Activated naive CD8-positive, alpha-beta T cell treated with anti-CD3 and anti-CD28 coated beads, Interleukin-2, amount 10 ng/mL, durations not matched to agents 7 days and 5 days (primary cell): ENCODE results near the gene TFRC. TPM values are rescaled to one million over a fixed set of nuclear protein-coding genes. Genes with fewer than 3 reads are reported as not detected.
A peak's percentile ranks its signal among the peaks of the same experiment; 100 is the strongest.
"Not testable (repeated sequence)": the region's sequence is repeated elsewhere in the genome, so short reads cannot be mapped to it uniquely, and the experiment has no call there.

Experiments used
- ATAC-seq: fragments of 150-1000 bp; cut with Tn5 transposase; one replicate; pipeline ENCODE4 v1.10.0; 2021; ENCODE audit warnings: low read depth, moderate library complexity
- POLR2A ChIA-PET: fragments of 350-600 bp; sonication (Branson Sonifier 250); formaldehyde crosslinking; loops from one replicate; lab custom pipeline; 2021; ENCODE audit warnings: antibody characterized with exemption; lab: Charles Lee
- DNase-seq: peaks from one replicate; pipeline ENCODE4 v3.0.0; 2021
- H3K27ac Mint-ChIP-seq: one replicate; pipeline ENCODE4 v1.8.0; 2022; ENCODE audit warnings: mild to moderate bottlenecking, mixed read lengths
- H3K27me3 Mint-ChIP-seq: one replicate; pipeline ENCODE4 v1.8.0; 2022; ENCODE audit warnings: mild to moderate bottlenecking, moderate library complexity, mixed read lengths
- H3K36me3 Mint-ChIP-seq: one replicate; pipeline ENCODE4 v1.8.0; 2021; ENCODE audit warnings: mild to moderate bottlenecking, mixed read lengths
- H3K4me1 Mint-ChIP-seq: one replicate; pipeline ENCODE4 v1.8.0; 2021; ENCODE audit warnings: mixed read lengths
- H3K4me3 Mint-ChIP-seq: one replicate; pipeline ENCODE4 v1.8.0; 2022; ENCODE audit warnings: mild to moderate bottlenecking, moderate library complexity, mixed read lengths
- H3K9me3 Mint-ChIP-seq: one replicate; pipeline ENCODE4 v1.8.0; 2021; ENCODE audit warnings: mixed read lengths
- total RNA-seq, 2 experiments: library from RNA; stranded (reverse); gene quantifications; one replicate each; pipeline ENCODE4 v1.2.3, GENCODE V29; 2021

Gene TFRC
- total RNA-seq, 2 experiments from 2014 or later: 168 to 171 TPM

DNA sequence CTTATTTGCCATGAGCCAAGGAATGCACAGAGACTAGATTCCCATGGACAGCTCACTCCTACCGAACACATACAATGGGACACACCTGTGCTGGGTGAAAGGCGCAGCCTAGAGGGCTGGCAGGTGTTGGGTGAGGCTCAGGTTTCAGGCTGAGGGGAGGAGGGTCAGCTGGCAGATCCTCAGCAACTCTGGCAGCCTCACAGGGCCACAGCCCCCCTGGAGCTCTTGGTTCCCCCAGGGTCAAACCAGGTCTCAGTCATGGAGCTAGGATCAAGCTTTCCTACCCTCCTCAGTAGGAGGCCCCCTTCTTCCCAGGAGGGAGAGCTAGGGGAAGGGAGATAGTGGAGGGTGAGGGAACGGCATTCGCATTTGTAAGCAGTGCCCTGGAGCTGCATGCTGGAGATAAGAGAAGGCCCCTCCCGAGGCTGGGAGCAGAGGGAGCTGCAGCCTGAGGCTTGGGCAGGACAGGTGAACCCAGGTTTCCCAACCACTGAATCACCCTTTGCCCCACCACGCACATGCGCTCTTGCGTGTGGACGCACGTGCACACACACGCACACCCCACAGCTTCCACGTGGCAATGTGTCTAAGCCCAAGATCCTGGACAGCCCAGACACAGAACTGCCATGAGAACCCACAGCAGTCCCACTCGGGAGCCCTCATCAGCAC is 26.3 kb upstream of the TFRC start:
- Mint-ChIP-seq H3K27ac (no peak overlapping the region), H3K9me3 (no peaks in the 10 kb centered on the region), H3K4me3 (no peak overlapping the region), H3K36me3 (peaks cover 1% of the 10 kb centered on the region), H3K27me3 (peaks cover 3% of the 10 kb centered on the region), H3K4me1 (peaks cover 11% of the 10 kb centered on the region)
- ATAC-seq: no peak
- no peak for DNase-seq
- POLR2A ChIA-PET: interaction anchor here (1.1 kb wide), 1 partner anchor 14 kb away, joined by 3 read pairs; no protein-coding TSS in a partner anchor

DNA sequence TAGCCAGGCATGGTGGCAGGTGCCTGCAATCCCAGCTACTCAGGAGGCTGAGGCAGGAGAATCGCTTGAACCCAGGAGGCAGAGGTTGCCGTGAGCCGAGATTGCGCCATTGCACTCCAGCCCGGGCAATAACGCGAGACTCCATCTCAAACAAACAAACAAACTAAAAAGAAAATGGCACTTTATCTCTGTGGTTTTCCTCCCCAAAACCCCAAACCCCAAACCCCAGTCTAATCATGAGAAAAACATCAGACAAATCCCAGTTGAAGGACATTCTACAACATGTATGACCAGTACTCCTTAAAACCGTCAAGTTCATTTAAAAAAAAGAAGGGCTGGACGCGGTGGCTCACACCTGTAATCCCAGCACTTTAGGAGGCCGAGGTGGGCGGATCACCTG is 22.8 kb upstream of the TFRC start:
- not testable (repeated sequence) for H3K36me3 Mint-ChIP-seq, DNase-seq, H3K4me3 Mint-ChIP-seq, H3K27ac Mint-ChIP-seq, H3K27me3 Mint-ChIP-seq, H3K4me1 Mint-ChIP-seq, H3K9me3 Mint-ChIP-seq, ATAC-seq
- POLR2A ChIA-PET: interaction anchor here (0.7 kb wide), 1 partner anchor 18 kb away, joined by 3 read pairs; no protein-coding TSS in a partner anchor

DNA sequence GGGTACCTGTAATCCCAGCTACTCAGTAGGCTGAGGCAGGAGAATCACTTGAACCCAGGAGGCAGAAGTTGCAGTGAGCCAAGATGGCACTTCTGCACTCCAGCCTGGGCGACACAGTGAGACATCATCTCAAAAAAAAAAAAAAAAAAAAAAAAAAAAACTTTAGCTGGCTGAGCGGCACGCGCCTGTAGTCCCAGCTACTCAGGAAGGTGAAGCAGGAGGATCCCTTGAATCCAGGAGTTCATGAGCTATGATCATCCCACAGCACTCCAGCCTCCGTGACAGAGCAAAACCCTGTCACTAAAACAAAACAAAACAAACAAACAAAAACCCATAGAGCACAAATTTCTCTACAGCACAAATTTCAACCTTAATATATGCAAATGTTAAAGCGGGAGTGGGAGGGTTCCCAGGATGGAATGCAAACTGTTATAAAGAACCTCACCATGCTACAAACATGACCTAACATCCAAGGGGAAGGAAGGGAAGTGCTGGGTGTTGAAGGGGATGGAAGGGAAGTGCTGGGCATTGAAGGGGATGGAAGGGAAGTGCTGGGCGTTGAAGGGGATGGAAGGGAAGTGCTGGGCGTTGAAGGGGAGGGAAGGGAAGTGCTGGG is 16.6 kb upstream of the TFRC start:
- H3K36me3 Mint-ChIP-seq, H3K27me3 Mint-ChIP-seq, H3K4me1 Mint-ChIP-seq, ATAC-seq, DNase-seq, H3K9me3 Mint-ChIP-seq, H3K4me3 Mint-ChIP-seq: not testable (repeated sequence)
- peak overlapping the region; percentile 1 for H3K27ac Mint-ChIP-seq
- POLR2A ChIA-PET: interaction anchor here (0.6 kb wide), 1 partner anchor 14 kb away, joined by 3 read pairs; no protein-coding TSS in a partner anchor

DNA sequence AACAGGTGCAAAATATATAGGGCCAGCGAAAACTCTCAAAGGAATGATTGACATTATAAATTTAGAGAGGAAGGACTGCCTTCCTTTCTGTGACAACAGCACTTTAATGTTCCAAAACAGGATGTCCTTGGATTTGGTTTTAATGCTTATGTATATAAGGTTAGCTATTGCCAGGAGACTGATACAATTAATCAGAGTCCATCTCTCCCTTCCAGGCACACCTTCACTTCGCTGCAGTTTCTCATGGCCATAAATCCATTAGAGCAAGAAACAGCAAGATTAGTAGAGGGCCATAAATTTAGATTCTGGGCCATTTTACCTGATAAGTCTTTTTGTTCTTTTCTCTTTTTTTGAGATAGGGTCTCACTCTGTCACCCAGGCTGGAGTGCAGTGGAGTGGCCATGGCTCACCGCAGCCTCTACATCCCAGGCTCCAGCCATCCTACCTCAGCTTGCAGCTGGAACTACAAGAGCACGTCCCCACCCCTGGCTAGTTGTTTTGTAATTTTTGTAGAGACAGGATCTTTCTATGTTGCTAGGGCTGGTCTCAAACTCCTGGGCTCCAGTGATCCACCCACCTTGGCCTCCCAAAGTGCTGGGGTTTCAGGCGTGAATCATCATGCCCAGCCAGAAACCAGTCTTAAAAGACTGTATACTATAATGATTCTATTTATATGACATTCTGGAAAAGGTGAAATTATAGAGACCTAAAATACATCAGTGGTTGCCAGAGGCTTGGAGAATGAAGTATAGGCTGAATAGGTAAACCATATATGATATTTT is 15.7 kb upstream of the TFRC start:
- DNase-seq: no peak
- H3K4me3 Mint-ChIP-seq: no peak overlapping the region
- no peaks in the 10 kb centered on the region for H3K36me3 Mint-ChIP-seq
- peaks cover 4% of the 10 kb centered on the region for H3K27me3 Mint-ChIP-seq
- POLR2A ChIA-PET: no interaction called here
- peaks cover 4% of the 10 kb centered on the region for H3K9me3 Mint-ChIP-seq
- peaks cover 4% of the 10 kb centered on the region for H3K4me1 Mint-ChIP-seq
- H3K27ac Mint-ChIP-seq: no peak overlapping the region
- no peak for ATAC-seq

DNA sequence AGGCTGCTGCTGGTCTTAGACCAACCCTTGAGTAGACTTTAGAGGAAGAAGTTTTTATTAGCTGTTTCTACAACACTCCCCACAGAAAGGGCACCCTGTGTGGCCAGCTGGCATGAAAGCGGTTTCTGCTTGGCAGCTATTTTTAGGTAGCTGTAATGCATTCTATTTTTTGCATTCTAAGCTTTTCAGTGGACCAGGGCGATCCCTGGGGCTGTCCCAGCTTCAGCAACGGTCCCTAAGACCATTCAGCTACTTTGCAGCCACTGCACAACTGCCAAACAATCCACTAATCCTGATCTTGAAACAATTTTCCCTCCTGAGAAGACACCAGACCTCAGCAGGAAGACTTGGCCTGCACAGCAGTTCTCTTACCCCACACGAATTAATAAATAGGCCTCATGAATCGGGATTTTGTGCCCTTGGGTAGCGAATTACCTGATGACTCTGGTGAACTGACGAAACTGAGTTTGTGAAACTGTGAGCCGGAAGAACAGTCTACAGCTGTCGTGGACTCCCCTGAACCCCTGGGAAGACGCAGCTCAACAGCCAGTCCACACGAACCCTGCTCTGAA is 14.6 kb upstream of the TFRC start:
- H3K27ac Mint-ChIP-seq: no peak overlapping the region
- H3K4me1 Mint-ChIP-seq: peaks cover 4% of the 10 kb centered on the region
- peaks cover 1% of the 10 kb centered on the region for H3K9me3 Mint-ChIP-seq
- H3K27me3 Mint-ChIP-seq: peaks cover 2% of the 10 kb centered on the region
- no peak for ATAC-seq
- DNase-seq: no peak
- no peak overlapping the region for H3K4me3 Mint-ChIP-seq
- POLR2A ChIA-PET: interaction anchor here (1.2 kb wide), 1 partner anchor 13 kb away, joined by 3 read pairs; no protein-coding TSS in a partner anchor
- no peaks in the 10 kb centered on the region for H3K36me3 Mint-ChIP-seq

DNA sequence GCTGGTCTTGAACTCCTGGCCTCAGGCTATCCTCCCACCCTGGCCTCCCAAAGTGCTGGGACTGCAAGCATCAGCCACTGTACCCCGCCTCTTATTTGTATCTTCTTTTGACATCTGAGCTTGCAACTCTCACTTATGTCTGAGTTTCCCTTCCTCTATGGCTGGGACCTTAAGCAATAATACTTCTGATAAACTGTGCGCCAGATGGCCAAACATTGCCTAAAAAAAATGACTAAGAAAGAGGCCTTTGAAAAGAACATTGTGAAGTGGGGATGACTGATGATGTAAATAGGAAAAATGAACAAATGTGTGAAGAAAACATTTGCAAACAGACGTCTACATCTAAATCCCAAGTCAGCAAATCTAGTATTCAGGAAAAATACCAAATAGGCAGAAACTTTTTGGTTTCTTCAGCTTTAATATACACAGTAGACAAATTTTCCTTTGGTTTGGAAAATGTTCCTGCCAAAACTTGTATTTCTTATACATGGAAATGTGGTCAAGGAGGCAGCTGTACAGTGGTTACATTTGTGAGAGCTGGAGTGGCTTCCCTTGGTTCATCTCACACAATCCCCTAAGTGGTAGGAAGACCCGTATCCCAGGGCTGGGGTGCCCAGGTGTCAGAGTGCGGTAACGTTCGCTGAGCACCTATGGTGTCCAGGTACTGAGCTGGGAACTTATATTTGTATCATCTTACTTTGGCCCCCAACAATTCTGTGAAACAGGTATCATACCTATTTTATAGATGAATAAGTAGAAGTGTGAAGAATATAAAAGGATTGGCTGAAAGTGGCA is 11.6 kb upstream of the TFRC start:
- POLR2A ChIA-PET: interaction anchor here (1.0 kb wide), 1 partner anchor 23 kb away, joined by 3 read pairs; no protein-coding TSS in a partner anchor

DNA sequence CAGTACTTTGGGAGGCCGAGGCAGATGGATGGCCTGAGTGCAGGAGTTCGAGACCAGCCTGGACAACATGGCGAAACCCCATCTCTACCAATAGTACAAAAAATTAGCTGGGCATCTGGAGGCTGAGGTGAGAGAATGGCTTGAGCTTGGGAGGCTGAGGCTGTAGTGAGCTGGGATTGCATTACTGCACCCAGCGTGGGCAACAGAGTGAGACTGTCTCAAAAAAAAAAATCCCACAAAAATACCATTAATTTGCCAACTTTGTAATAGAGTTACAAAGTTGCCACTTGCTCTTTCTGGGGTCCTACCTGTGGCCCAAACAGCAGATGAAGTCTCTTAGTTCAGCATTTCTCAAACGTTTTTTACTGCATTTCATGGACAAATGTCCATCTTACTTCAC is 6.0 kb upstream of the TFRC start:
- peaks cover 6% of the 10 kb centered on the region for H3K4me1 Mint-ChIP-seq
- no peaks in the 10 kb centered on the region for H3K9me3 Mint-ChIP-seq
- H3K27ac Mint-ChIP-seq: no peak overlapping the region
- peaks cover 4% of the 10 kb centered on the region for H3K27me3 Mint-ChIP-seq
- POLR2A ChIA-PET: interaction anchor here (0.6 kb wide), 1 partner anchor 56 kb away, joined by 3 read pairs; no protein-coding TSS in a partner anchor
- H3K4me3 Mint-ChIP-seq: no peak overlapping the region
- no peak for DNase-seq
- no peaks in the 10 kb centered on the region for H3K36me3 Mint-ChIP-seq
- no peak for ATAC-seq

More for the DNA sequence above, 11.6 kb upstream of the TFRC start:
- no peaks in the 10 kb centered on the region for H3K9me3 Mint-ChIP-seq
- no peak overlapping the region for H3K27ac Mint-ChIP-seq
- no peak overlapping the region for H3K4me3 Mint-ChIP-seq
- H3K27me3 Mint-ChIP-seq: peaks cover 6% of the 10 kb centered on the region
- ATAC-seq: no peak
- H3K36me3 Mint-ChIP-seq: no peaks in the 10 kb centered on the region
- H3K4me1 Mint-ChIP-seq: no peaks in the 10 kb centered on the region
- DNase-seq: no peak

DNA sequence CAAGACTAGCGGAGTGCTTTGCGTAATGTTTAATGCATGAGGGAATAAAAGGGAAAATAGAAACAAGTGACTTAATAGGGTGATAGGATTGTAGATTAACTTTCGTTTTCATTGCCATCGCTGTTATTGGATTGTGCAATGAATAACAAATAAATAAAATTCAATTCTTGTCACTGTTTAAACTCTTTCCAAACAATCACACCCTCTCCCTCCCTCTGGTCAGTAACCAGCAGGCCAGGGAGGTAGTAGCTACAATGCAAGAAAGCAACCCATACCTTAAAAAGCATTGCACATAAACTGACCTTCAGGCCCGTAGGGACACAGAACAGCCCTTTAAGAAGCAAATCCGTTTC is 705 bp upstream of the TFRC start:
- peaks cover 33% of the 10 kb centered on the region for H3K4me1 Mint-ChIP-seq
- POLR2A ChIA-PET: interaction anchor here (0.7 to 2.9 kb wide), 3 partner anchors 97 to 109 kb away, joined by 3 to 19 read pairs (median 15); no protein-coding TSS in a partner anchor
- ATAC-seq: no peak
- no peaks in the 10 kb centered on the region for H3K27me3 Mint-ChIP-seq
- H3K27ac Mint-ChIP-seq: peak overlapping the region; percentile 94
- no peak for DNase-seq
- H3K36me3 Mint-ChIP-seq: peaks cover 9% of the 10 kb centered on the region
- H3K9me3 Mint-ChIP-seq: no peaks in the 10 kb centered on the region
- H3K4me3 Mint-ChIP-seq: peak overlapping the region; percentile 99

DNA sequence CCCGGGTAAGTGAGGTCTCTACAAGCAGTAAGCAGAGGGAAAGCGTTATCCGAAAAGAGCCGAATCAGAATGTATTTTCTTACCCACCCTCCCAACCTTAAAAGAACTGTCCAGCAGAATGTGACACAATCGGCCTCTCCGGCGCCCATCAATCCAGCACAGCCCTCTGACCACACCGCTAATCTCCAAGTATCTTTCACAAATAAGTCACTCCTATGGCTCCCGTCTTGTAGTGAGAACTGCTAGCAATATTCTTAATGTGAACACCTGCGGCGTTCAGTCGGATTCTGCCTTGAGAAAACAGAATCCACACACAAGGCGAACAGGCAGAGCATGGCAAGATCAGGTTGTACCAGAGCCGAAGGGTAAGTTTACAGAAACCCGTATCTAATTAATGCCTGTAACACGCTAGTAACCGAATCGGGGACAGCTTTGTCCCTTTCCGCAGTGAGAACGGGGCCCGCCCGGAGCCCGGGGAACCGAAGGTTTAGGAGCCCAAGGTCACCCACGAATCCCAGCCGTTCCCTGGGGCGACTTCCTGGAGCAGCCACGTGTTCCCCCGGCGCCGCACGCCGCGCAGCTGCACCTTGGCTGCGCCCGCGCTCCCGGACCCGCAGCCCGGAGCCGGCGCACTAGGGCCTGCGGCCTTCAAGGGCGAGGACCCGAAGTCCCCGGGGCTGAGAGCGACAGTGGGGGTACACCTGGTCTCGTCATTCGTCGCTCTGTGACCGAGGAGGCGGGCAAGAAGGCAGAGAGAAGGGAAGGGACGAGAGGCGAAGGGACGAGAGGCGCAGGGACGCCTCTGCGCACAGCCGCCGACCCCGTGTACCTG is 672 bp downstream of the TFRC start:
- H3K36me3 Mint-ChIP-seq: peaks cover 17% of the 10 kb centered on the region
- POLR2A ChIA-PET: interaction anchor here (0.6 to 2.9 kb wide), 10 partner anchors 14 to 193 kb away, joined by 3 to 19 read pairs (median 5); no protein-coding TSS in a partner anchor
- H3K9me3 Mint-ChIP-seq: no peaks in the 10 kb centered on the region
- peak; percentile 78 for DNase-seq
- H3K27me3 Mint-ChIP-seq: no peaks in the 10 kb centered on the region
- peak overlapping the region; percentile 94 for H3K27ac Mint-ChIP-seq
- H3K4me1 Mint-ChIP-seq: peaks cover 39% of the 10 kb centered on the region
- peak; percentile 59 for ATAC-seq
- H3K4me3 Mint-ChIP-seq: peak overlapping the region; percentile 99

DNA sequence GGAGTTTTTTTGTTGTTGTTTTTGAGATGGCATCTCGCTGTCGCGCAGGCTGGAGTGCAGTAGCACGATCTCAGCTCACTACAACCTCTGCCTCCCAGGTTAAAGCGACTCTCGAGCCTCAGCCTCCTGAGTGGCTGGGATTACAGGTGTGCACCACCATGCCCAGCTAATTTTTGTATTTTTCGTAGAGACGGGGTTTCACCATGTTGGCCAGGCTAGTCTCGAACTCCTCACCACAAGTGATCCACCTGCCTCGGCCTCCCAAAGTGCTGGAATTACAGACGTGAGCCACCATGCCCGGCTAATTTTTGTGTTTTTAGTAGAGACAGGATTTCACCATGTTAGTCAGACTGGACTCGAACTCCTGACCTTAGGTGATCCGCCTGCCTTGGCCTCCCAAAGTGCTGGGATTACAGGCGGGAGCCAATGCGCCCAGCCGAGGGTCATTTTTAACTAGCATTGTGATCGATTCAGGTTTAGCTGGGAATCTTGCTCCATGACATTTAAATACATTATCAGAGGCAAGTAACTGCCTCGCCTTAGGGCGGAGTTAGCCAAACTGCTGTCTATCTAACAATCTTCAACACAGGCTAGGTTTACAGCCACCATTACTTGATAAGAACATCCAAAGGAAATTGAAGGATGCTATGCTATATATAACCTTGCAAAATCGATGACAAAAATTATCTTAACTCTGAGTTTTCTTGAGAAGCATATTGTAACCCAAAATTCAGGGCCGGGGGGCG is 1.6 kb downstream of the TFRC start:
- Mint-ChIP-seq H3K4me3 (peak overlapping the region; percentile 99), H3K27ac (peak overlapping the region; percentile 94), H3K36me3 (peaks cover 20% of the 10 kb centered on the region), H3K4me1 (peaks cover 33% of the 10 kb centered on the region)
- POLR2A ChIA-PET: interaction anchor here (0.7 to 2.9 kb wide), 7 partner anchors 13 to 194 kb away, joined by 3 to 19 read pairs (median 5); no protein-coding TSS in a partner anchor
- ATAC-seq, DNase-seq, H3K27me3 Mint-ChIP-seq, H3K9me3 Mint-ChIP-seq: not testable (repeated sequence)

DNA sequence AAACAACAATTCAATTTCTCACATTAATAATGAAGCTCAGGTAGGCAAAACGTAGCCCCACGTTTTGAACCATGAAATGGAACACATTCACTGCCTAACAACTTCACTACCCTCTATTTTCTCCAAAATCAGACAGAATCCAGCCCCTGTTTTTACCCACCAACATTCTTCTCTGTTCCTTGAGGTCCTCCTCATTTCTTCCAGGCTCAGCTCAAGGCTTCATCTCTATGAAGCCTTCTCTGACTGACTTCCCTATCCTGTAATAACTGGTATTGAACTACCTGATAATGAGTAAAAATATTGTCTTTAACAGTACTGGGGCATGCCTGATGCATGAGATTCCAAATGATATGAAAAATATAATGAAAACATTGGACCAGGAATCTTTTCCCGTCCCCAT is 2.2 kb downstream of the TFRC start:
- Mint-ChIP-seq H3K27ac (peak overlapping the region; percentile 94), H3K4me1 (peaks cover 35% of the 10 kb centered on the region), H3K36me3 (peaks cover 20% of the 10 kb centered on the region)

More for the DNA sequence above, 2.2 kb downstream of the TFRC start:
- DNase-seq: no peak
- Mint-ChIP-seq H3K9me3 (no peaks in the 10 kb centered on the region), H3K4me3 (peak overlapping the region; percentile 99), H3K27me3 (no peaks in the 10 kb centered on the region)
- POLR2A ChIA-PET: interaction anchor here (0.8 to 1.7 kb wide), 4 partner anchors 15 to 195 kb away, joined by 3 to 8 read pairs (median 4); no protein-coding TSS in a partner anchor
- ATAC-seq: no peak
